HFFc6 (cell line): ENCODE data around the gene ARL4D. TPM values are rescaled to one million over a fixed set of nuclear protein-coding genes. Genes with fewer than 3 reads are reported as not detected.

Source experiments
- DNase-seq: peaks from one replicate; pipeline ENCODE4 v3.0.0-alpha.2; 2018
- H3K27ac Mint-ChIP-seq: 2 replicates; pipeline ENCODE4 v1.8.0; 2020; ENCODE audit warnings: mild to moderate bottlenecking, mixed read lengths
- H3K27me3 Mint-ChIP-seq: 2 replicates; pipeline ENCODE4 v1.8.0; 2021; ENCODE audit warnings: mild to moderate bottlenecking, moderate library complexity, mixed read lengths; ENCODE audit not compliant: insufficient read depth
- H3K36me3 Mint-ChIP-seq: 2 replicates; pipeline ENCODE4 v1.8.0; 2021; ENCODE audit warnings: low read depth, mixed read lengths
- H3K4me1 Mint-ChIP-seq: 2 replicates; pipeline ENCODE4 v1.8.0; 2020; ENCODE audit warnings: low read depth, mixed read lengths
- H3K4me3 Mint-ChIP-seq: 2 replicates; pipeline ENCODE4 v1.8.0; 2020; ENCODE audit warnings: mild to moderate bottlenecking, moderate library complexity, mixed read lengths
- H3K9me3 Mint-ChIP-seq: 2 replicates; pipeline ENCODE4 v1.8.0; 2020; ENCODE audit warnings: mild to moderate bottlenecking, mixed read lengths
- total RNA-seq, 6 experiments: library from RNA; stranded (reverse); fragmentation: NEBNext Ultra II Directional; extraction: Animal tissue kit (Norgen Biotek cat#: 25700); gene quantifications; 2 replicates in 1 of 6; 3 replicates in 5 of 6; pipeline ENCODE4 v1.2.3, GENCODE V29; 2021
- TF ChIP-seq, protein P1 (sequence below): fragments of 200-600 bp; sonication (generic); IDR thresholded peaks from 2 replicates; pipeline ENCODE4 v1.5.0; 2021; ENCODE audit warnings: antibody characterized with exemption, mild to moderate bottlenecking

ARL4D gene
- total RNA-seq, 6 experiments from 2014 or later: 24.9 to 27.5 (median 26.3) TPM

DNA sequence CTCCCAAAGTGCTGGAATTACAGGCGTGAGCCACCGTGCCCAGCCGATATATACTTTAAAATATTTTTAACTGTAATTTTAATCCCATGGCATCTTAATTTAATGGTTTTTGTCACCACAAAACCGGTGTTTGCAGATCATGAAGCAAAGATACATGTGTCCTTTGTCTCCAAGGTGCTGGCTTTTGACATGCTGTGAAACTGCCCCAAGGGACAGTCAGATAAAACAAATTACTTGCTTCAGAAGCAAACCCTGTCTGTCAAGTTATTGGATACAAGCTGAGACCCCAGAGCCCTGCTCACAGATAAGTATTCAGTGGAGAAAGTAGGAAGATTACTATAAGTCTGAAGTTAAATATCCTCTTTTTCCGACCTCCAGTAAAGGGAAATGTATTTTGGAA lies 39.8 kb downstream of the ARL4D start:
- H3K9me3 Mint-ChIP-seq: no peaks in the 10 kb centered on the region

DNA sequence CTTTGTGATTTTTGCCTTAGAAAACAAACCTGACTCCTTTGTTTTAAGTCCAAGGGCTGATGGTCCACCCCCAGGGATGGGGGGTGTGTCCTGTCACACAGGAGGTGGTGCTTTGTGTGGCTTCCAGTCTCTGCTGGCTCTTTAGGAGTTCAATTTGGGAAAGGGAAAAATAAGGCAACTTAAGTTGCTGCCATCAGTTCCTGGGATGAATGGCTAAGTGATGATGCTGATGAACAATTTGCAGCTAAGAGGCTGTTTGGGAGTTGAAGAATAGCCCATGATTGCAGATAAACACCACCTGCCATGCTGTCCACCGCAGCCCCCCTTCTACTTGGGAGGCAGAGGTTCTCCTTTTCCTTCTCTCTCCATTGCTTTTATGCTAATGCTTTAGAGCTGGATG lies 40.2 kb downstream of the ARL4D start:
- H3K36me3 Mint-ChIP-seq: no peaks in the 10 kb centered on the region
- H3K4me1 Mint-ChIP-seq: peaks cover 26% of the 10 kb centered on the region
- TF ChIP-seq, protein P1, sequence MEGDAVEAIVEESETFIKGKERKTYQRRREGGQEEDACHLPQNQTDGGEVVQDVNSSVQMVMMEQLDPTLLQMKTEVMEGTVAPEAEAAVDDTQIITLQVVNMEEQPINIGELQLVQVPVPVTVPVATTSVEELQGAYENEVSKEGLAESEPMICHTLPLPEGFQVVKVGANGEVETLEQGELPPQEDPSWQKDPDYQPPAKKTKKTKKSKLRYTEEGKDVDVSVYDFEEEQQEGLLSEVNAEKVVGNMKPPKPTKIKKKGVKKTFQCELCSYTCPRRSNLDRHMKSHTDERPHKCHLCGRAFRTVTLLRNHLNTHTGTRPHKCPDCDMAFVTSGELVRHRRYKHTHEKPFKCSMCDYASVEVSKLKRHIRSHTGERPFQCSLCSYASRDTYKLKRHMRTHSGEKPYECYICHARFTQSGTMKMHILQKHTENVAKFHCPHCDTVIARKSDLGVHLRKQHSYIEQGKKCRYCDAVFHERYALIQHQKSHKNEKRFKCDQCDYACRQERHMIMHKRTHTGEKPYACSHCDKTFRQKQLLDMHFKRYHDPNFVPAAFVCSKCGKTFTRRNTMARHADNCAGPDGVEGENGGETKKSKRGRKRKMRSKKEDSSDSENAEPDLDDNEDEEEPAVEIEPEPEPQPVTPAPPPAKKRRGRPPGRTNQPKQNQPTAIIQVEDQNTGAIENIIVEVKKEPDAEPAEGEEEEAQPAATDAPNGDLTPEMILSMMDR: no peak
- DNase-seq: no peak
- H3K27ac Mint-ChIP-seq: no peak overlapping the region
- no peaks in the 10 kb centered on the region for H3K9me3 Mint-ChIP-seq
- no peaks in the 10 kb centered on the region; the same call in 1 of the 2 replicates for H3K27me3 Mint-ChIP-seq
- no peak overlapping the region for H3K4me3 Mint-ChIP-seq

More for the DNA sequence above, 39.8 kb downstream of the ARL4D start:
- Mint-ChIP-seq H3K36me3 (no peaks in the 10 kb centered on the region), H3K27ac (no peak overlapping the region), H3K4me1 (peaks cover 27% of the 10 kb centered on the region), H3K4me3 (no peak overlapping the region), H3K27me3 (no peaks in the 10 kb centered on the region; the same call in 1 of the 2 replicates)
- TF ChIP-seq, protein P1: no peak
- DNase-seq: no peak

DNA sequence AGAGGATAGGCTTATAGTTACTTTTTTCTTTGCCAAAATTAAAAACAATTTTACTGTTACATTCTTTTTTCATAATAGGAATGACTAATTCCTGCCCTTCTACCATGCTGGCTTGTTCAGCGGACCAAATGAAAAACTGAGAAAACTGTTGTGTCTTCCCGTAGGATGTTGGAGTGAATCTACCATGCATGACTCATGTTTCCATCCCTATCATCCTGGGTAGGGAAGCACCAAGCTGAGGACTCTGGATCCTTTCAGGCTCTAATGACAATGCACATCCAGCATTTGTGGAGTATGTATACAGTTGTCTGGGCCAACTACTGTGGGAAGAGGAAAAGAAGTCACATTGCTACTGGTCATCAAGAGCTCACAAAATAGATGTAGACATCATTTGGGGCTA lies 43.9 kb downstream of the ARL4D start:
- Mint-ChIP-seq H3K36me3 (no peaks in the 10 kb centered on the region), H3K27ac (peak overlapping the region; percentile 3), H3K27me3 (no peaks in the 10 kb centered on the region; the same call in 1 of the 2 replicates), H3K4me1 (peaks cover 23% of the 10 kb centered on the region), H3K4me3 (no peak overlapping the region), H3K9me3 (no peaks in the 10 kb centered on the region)
- peak; percentile 46 for DNase-seq
- TF ChIP-seq, protein P1: no peak

DNA sequence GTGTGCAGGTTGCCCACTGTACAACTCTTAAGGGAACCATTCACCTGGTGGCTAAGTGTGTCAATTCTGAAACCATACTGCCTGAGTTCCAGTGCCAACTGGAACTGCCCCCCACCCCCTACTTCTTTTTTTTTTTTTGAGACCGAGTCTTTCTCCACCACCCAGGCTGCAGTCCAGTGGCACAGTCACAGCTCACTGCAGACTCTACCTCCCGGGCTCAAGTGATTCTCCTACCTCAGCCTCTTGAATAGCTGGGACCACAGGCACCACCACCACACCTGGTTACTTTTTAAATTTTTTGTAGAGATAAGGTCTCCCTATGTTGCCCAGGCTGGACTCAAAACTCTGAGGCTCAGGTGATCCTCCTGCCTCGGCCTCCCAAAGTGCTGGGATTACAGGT lies 44.6 kb downstream of the ARL4D start:
- no peak for DNase-seq

DNA sequence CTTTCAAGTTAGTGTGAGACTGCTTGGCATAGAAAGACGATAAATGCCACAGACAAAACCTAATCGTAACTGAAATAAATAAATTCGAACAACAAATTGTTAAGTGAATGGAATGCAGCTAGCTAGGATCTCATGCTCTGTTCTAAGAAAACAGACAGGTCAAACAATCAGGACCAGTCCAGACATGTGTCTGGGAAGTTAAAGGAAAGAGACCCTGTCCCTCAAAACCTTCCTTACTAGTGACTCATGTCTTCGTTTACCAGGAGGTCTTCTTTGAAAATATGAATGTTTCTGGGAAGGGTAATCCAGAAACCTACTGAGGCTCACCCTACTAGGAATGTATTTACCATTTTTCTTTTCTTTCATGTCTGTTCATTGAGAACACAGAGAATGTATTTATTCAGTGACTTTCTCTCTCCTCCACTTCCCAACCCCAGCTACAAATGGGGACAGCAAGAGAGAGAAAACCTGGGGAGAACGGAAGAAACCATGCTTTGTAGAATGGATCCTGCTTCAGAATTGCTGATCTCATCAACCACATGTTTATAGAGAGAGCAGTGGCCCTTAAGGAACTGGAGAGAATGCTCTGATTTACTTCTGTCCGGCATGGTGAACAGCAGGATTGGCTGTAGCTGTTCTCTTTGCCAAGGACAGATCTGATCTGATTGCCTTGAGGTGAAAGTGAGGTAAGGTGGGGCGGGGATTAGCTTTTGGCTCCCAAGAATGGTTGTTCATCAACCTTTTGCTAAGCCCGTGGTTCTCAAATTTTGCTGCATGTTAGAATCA lies 45.6 kb downstream of the ARL4D start:
- Mint-ChIP-seq H3K4me3 (no peak overlapping the region), H3K27ac (0 out of 2 replicates have a peak overlapping the region, but pooled peaks have one; percentile 10), H3K36me3 (no peaks in the 10 kb centered on the region), H3K27me3 (no peaks in the 10 kb centered on the region; the same call in 1 of the 2 replicates), H3K9me3 (no peaks in the 10 kb centered on the region), H3K4me1 (peaks cover 24% of the 10 kb centered on the region)
- DNase-seq: no peak
- TF ChIP-seq, protein P1: no peak

More for the DNA sequence above, 44.6 kb downstream of the ARL4D start:
- TF ChIP-seq, protein P1: no peak
- no peaks in the 10 kb centered on the region; the same call in 1 of the 2 replicates for H3K27me3 Mint-ChIP-seq
- H3K4me1 Mint-ChIP-seq: peaks cover 23% of the 10 kb centered on the region
- no peaks in the 10 kb centered on the region for H3K36me3 Mint-ChIP-seq
- no peak overlapping the region for H3K27ac Mint-ChIP-seq
- H3K9me3 Mint-ChIP-seq: no peaks in the 10 kb centered on the region
- no peak overlapping the region for H3K4me3 Mint-ChIP-seq
